Measurements from ENCODE around the gene C2CD2.

- TF ChIP-seq CTCF (conservative IDR thresholded peaks at IDR 0.05; ENCODE audit: low read depth, low read length) (no peak), EZH2 (IDR thresholded peaks at IDR 0.05; ENCODE audit: low read length, unreplicated experiment) (no peak)
These were observed 104.7 kb downstream of the C2CD2 start for GRCh38 chr21:41848958-41849580.

All from PC-3 (cell line).